RKO (cell line): ENCODE data around the gene MYO3B.
"Not testable (repeated sequence)": the region's sequence is repeated elsewhere in the genome, so short reads cannot be mapped to it uniquely, and the experiment has no call there.

Source experiments
- DNase-seq: peaks from one replicate; pipeline ENCODE4 v3.0.0-alpha.2; 2016; ENCODE audit warnings: low spot score

Gene MYO3B

DNA sequence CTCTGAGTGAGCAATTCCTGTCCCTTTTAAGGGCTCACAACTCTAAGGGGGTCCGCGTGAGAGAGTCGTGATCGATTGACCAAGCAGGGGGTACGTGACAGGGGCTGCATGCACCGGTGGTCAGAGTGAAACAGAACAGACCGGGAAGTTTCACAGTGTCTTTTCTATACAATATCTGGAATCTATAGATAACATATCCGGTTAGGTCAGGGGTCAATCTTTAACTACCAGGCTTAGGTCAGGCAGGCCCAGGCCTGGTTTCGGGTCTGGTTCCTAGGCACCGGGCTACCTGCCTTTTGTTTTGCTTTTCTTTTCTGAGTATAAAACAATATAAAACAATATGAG, 35.3 kb downstream of the MYO3B start:
- DNase-seq = not testable (repeated sequence)

DNA sequence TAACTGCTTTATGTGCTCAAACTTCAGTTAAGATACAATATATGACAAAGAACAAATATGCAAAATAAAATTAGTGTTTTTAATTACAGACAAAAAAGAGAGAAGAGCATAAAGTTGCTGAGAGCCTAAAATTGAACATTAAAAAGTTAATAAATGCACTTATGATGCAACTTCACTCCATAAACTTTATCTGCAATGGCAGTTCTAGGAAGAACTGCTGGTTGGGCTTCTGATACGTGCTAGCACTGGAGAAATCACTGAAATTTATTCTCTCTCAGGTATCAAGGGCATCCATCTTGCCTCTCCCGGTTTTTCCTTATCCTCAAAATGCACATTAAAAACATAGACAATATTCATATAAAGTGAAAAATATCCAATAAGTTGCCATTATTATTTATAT, 35.7 kb downstream of the MYO3B start:
- DNase-seq = no peak

DNA sequence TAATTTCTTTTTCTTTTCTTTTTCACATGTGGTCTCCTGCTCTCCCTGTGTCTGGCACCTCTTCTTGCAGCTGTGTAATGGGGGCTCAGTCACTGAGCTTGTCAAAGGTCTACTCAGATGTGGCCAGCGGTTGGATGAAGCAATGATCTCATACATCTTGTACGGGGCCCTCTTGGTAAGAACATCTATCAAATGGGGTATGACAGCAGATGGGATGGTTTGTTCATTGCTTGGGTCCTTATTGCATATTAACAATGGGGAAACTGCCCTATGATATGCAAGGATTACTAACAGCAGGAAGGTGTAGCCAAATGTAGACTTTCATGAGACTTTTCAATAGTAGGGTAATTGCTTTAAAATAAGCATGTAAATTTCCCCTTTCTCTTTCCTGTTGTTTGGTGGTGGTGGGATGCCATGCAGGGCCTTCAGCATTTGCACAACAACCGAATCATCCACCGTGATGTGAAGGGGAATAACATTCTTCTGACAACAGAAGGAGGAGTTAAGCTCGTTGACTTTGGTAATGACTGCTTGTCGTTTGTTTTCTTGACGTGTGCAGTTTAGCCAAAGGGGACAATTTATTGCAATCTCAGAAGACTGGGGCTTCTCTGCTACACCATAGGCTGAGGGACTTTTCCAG, 36.5 kb downstream of the MYO3B start:
- DNase-seq = no peak

DNA sequence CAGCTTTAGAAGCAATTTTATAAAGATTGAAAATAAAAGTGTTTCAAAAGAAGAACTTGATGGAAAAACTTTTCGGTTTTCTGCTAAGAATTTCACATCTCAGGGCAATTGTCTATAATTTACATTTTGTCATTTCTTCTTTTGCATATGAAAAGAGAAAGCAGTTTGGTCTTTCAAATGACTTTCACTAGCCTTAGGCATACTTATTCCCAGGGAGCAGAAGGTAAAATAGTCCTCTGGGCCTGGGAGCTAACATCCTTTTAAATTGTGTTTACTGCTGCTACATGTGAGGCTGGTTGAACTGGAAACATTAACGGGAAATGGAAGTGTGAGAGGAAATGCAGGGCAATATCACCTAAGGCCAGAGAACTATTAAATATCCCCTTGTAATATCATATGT, 37.1 kb downstream of the MYO3B start:
- no peak for DNase-seq

DNA sequence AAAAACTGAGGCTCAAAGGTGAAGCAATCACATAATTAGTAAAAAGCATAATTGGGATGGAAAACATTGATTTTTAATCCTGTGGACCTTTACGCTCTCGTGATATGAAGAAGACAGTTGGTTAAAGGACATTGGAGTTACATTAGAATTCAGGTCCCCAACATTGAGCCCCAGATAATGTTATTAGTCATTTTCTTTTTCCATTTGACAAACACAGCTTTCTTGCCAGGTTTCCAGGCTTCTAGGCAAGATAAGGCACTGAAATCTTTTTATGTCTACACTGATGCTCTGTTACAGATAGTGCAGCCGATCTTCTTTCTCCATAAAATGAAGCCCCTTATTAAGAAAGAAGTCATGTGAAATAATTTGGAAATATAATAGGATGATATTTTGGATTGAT, 38.5 kb downstream of the MYO3B start:
- no peak for DNase-seq

DNA sequence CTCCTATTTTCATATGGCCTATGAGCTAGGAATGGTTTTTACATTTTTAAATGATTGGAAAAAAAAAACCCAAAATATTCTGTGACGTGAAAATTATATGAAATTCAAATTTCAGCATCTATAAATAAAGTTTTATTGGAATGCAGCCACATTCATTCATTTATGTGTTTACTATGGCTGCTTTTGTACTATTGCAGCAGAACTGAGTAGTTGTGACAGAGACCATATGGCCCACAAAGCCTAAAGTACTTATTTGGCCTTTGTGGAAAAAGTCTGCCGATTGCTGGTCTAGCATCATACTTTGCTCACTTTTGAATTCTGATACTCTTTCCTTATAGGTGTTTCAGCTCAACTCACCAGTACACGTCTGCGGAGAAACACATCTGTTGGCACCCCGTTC, 39.0 kb downstream of the MYO3B start:
- DNase-seq = no peak

DNA sequence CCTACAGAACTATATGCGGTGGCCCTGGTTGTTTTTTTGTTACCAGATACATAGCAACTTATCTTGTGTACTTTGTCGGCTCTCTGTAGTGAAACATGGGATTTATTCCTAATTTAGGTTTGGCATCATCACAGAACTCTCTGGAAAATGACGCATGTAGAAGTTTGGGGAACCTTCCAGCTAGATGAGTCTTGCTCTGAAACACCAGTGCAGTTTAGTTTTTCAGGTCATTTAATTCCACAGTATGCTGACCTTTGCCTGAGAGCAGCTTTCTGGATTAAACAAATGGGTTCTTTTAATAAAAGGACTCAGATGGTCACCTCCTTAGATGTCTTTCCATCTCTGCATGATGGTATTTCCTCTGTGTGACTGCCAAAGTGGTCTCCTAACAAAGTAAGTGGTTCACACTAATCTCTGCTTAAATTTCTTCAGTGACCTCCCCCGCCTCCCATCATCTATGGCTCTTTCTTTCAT, 39.9 kb downstream of the MYO3B start:
- no peak for DNase-seq

DNA sequence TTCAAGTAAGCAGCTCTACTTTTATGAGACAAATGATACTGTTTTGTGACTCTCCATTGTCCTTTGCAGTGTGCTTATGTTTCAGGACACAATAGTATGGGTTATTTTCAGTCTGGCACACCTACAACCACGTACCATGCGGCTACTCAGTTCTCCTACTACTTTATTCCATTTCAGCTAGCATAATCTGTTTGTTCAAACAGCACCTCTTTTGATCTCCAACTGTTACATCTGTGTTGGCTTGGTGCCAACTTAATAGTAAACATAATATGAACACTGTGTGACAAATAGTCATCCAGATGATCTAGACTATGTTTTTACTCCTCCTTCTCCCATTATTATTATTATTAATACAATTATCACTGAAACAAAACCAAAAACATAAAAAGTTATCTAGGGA, 40.5 kb downstream of the MYO3B start:
- DNase-seq = no peak

DNA sequence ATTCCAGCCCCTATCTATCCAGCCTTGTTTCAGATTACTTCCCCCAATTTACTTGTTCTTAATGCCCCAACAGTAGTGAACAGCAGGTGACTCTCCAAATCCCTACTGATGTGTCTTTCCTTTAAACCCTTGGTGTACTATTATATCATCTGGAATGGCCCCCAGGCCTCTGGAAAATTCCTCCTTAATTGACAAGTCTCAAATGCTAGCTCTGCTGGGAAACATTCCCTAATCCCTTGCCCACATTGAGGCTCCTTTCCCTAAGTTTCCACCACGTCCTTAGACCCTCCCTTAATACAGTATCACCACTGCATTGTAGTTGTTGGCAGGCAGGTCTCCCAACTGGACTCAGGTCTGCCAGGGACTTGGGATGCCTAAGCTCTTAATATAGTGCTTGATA, 41.0 kb downstream of the MYO3B start:
- DNase-seq = no peak

DNA sequence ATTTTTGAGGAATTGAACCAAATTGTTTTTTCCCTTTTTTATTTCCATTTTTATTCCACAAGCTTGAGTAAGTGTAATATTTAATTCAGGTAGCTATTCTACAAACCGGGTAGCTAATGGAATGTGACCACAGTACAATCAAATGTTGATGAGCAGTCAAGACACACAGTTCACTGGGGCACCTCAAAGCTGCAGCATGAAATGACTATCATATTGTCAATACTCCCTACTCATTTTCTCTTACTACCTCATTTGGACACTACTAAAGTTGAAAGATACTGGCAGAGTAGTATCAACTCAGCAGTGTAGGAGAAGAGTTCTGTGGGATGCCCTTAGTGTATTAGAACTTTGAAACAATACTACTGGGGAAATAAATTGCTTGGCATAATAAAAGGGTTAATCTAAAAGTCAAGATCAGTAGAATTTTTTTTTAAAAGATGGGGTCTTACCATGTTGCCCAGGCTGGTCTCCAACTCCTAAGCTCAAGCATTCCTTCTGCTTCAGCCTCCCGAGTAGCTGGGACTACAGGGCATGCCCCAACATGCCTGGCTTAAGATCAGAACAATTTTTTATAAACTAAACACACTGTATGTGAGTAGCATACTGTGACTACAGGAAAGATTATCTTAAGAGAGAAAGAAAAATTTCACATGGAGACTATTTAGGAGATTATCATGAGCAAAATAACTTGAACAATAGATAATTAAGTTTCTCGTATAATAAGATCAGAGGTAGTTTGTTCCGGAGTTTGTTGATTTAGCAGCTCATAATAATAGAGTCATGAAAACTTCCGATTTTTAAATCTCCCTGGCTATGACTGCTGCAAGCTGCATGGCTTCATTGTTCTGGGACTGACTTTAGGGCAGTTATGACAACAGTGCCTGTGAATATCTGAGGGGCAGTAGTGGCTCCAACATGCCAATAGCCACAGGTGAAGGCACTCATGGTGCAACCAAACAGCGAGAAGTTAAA, 43.7 kb downstream of the MYO3B start:
- no peak for DNase-seq

DNA sequence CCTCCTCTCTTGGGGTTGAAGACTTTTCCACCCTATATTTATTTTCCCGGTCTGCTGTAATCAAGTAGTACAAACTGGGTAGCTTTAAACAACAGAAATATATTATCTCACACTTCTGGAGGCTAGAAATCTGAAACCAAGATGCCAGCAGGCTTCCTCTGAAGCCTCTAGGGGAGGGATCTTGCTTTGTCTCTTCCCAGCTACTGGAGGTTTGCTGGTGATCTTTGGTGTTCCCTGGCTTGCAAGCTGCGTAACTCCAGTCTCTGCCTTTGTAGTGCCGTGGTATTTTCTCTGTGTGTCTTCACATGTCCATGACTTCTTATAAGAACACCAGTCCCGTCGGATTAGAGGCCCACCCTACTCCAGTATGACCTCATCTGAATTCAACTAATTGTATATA, 44.4 kb downstream of the MYO3B start:
- no peak for DNase-seq

DNA sequence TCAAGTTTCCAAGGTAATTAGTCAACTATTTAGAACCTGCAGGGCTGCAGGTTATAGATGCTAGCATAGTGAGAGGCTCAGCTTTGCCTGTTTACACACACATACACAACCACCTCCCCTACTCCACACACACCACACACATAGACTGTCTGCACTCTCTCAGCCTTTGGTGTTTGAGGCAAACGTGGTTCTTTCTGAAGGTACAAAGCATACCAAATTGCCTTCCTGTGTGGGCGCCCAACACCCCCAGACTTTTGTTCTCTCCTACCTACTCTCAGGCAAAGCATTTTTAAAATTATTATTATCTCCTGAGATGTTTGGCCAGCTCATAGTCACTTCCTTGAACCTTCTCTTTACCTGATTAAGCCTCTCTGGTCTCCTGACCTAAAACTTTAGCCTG, 44.9 kb downstream of the MYO3B start:
- DNase-seq = no peak

DNA sequence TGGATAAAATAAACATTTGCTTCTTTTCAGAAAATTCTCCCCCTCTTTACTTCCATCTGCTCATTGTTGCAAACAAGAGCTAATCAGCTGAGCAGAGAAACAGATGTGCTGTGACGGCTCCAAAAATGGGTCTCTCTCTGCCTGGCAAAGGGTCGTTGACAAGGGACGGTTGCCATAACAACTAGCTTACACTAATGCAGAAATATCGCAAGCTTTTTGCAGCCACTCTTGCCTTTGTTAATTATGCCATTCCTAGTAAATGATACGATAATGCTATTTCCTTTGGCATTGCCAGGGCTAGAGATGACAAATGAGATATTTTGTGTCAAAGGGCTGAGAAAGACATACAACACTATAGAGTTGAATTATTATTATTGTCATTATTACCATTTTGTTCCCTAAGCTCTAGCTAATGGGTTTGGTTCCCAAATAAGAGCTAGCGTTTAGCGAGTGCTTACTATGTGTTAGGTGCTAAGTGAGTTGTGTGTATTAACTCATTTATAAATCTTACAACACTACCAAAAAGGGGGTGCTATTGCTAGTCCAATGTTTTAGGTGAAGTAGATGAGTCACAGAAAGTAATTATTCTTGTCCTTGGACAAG, 46.8 kb downstream of the MYO3B start:
- DNase-seq = no peak

DNA sequence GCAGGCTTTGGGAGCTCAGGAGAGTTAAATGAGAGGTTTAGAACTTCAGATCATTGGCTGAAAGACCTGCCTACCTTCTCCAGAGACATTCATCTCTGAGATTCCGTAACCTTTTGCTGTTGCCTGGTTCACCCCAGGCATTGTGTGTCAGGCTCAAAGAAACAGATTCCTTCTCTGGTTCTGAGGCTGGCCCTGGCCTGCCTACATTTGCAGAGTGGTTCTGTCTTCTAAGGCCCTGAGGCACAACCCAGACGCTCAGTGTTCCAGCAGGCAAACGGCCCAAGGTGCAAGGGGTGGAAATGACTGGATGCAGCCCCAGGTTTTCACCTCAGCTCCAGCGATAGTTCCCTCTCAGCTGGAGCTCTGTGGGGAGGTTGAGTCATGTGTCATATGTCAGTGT, 48.3 kb downstream of the MYO3B start:
- DNase-seq = no peak

DNA sequence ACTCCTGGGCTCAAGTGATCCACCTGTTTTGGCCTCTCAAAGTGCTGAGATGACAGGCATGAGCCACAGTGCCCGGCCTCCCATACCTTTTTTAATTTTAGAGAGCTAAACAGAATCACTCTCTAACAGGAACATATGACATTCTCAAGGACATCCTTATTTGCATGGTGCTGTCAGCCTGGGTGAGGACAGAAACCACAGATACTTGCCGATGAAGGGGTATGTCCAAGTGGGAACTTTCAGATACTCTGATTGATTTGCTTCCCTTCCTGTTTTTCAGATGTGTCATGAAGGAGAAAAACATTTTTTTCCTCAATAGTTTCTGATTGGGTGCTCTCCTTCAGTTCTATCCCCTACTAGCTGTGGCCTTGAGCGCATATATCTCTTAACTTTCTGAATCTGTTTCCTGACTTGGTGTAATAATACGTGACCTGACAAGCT, 49.6 kb downstream of the MYO3B start:
- DNase-seq = no peak

DNA sequence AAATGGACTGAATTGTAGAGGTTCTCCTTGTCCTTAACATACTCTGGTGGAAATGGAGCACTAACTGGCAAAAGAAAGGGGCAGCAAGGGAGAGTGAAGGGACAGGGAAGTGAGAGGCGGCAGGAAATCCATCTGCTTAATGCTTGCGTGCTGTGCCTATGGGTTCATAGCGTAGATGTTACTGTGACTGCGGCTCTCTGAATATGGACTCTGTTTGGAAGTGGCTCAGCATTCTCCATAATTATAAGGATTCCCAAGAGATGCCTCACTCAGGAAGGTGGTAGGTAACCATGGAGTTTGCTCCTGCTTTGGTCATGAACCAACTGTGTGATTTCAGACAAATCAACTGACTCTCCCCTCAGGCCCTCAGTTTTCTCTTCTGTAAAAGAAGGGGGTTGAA, 50.0 kb downstream of the MYO3B start:
- no peak for DNase-seq

DNA sequence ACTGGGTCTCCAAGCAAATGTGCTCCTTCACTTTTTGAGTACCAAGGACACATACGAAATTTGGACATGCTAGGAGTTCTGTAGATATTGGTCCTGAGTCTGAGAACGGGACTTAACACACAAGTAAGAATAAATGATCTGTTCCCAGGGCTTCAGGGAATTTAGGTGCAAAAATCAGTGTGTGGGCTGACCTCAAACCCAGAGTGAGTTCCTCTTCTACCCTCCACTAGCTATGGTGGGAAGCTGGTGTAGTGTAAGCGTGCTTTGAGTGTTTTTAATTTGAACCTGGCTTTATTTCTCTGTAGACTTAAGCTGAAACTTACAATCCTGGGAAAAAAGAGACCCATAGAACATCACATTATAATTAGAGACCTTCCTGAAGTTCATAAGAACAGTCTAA, 50.5 kb downstream of the MYO3B start:
- DNase-seq = no peak

DNA sequence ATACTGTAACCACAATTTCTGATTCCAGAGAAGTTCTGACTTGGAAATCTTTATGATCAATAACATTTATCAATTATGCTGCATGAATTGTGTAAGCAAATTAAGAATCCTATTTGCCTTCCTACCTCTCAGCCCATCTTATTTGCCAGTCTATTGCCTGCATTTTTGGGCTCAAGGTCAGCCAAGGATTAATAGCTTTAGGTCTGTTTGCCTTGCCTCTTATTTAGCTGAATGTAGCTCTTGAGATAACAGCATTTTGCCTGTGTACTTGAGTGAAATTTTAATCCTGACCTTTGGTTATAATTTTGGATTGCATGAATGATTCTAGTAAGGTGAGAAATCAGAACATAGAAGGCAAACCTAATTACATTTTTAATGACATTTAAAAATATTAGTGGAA, 51.2 kb downstream of the MYO3B start:
- no peak for DNase-seq

DNA sequence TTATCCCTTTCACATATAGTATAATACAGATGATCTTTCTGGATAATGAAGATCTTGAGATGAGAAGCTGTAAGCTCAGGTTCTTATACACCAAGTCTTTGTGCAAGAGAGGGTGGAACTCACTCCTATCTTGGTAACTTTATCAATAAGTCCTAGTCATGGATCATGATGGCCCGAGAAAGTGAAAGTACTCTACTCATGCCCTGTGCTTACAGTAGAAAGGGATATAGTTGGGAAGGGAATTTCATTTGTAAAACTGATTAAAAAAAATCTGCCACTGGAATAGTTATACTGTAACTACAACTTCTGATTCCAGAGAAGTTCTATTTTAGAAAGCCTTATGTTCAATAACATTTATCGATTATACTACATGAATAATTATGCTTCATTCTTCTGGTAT, 51.8 kb downstream of the MYO3B start:
- no peak for DNase-seq

DNA sequence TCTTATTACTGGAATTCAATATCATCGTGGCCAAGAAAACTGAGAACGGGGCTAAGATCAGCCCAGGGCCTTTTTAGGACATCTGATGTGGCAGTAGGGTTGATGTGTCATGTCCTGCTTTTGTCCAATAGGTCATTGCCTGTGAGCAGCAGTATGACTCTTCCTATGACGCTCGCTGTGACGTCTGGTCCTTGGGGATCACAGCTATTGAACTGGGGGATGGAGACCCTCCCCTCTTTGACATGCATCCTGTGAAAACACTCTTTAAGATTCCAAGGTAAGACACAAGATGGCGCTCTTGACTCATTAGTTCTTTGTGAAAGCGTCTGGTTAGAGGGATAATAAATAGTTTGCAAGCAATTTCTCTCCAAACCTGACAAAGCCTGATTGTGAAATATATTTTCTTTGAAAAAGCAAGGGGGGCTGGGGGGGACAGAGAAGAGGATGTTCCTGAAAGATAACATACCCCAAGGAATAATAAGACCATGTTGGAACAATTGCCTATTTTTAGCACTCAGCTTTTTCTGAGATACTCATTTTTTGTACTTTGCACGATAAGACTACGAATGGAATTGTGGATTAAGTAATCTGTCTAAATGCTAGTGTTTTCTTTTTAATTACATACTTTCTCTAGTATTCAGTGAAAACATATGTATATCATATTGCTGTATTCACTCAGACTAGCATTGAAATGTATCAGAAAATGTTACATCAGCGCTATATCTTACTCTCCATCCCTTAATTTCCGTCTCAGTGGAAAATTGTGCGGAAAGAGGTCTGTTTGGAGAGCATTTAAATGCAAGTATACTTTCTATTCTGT, 58.1 kb downstream of the MYO3B start:
- DNase-seq = peak; percentile 77

DNA sequence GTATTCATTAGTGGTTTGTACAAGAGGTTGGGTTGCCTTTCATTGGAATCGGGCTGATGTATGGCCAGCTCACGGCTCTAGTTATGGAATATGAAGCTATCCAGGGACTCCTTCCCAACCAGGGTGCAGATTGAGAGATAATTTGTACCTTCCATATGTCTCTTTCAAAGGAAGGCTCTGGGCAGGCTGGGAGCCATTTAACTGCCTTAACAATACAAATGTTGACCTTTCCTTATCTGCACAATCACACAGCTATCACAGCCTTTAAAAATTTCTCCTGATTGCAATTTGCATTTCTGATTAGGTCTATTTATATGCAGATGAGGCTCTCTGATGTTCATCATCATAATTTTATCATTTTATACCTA, 58.7 kb downstream of the MYO3B start:
- DNase-seq = no peak

DNA sequence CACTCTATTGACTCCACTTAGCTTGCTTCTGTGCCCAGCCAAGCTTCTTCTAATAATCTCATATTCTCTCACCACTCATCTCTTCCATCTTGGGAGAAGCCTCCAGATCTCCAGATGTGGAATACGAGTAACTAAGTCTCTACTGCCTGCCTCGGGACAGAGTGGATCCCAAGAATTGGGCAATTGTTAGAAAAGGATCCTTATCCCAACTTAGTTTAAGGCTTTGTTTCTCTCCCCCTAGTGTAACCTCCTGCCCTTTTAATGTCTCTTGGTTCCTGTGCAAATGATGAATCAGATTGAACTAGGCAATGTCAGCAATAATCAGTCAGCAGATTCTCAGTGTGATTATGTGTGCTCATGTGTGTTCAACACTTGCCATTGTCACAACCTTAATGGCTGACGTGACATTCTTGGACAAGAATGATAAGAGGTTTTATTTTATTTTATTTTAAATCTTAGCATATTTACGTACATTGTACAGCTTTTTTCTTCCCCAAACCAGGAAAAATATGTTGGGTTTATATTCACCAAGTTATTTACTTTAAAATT, 59.7 kb downstream of the MYO3B start:
- no peak for DNase-seq
